Progenitor cell of endocrine pancreas (in vitro differentiated cells): ENCODE results near the gene CNPY3. TPM values are rescaled to one million over a fixed set of nuclear protein-coding genes. Genes with fewer than 3 reads are reported as not detected.
A peak's percentile ranks its signal among the peaks of the same experiment; 100 is the strongest.
"Not testable (repeated sequence)": the region's sequence is repeated elsewhere in the genome, so short reads cannot be mapped to it uniquely, and the experiment has no call there.

Experiments used
- DNase-seq: peaks from one replicate; pipeline ENCODE4 v3.0.0; 2021; ENCODE audit warnings: low spot score; ENCODE audit not compliant: unreplicated experiment
- H3K27ac Mint-ChIP-seq: 2 replicates; pipeline ENCODE4 v1.8.0; 2021; ENCODE audit warnings: mild to moderate bottlenecking, moderate library complexity, mixed read lengths
- H3K27me3 Mint-ChIP-seq: 2 replicates; pipeline ENCODE4 v1.8.0; 2021; ENCODE audit warnings: mixed read lengths
- H3K36me3 Mint-ChIP-seq: 2 replicates; pipeline ENCODE4 v1.8.0; 2022; ENCODE audit warnings: mixed read lengths; ENCODE audit not compliant: insufficient read depth
- H3K4me1 Mint-ChIP-seq: 2 replicates; pipeline ENCODE4 v1.8.0; 2021; ENCODE audit warnings: low read depth, mixed read lengths
- H3K4me3 Mint-ChIP-seq: 2 replicates; pipeline ENCODE4 v1.8.0; 2021; ENCODE audit warnings: low read depth, mild to moderate bottlenecking, moderate library complexity, mixed read lengths
- H3K9me3 Mint-ChIP-seq: 2 replicates; pipeline ENCODE4 v1.8.0; 2021; ENCODE audit warnings: low read depth, mixed read lengths
- total RNA-seq: library from RNA; stranded (reverse); gene quantifications from 2 replicates; pipeline ENCODE4 v1.2.1, GENCODE V29; 2021
- TF ChIP-seq, protein P1 (sequence below): fragments of 200-600 bp; sonication (generic); IDR thresholded peaks from one replicate; pipeline ENCODE4 v1.5.0; 2021; ENCODE audit warnings: antibody characterized with exemption, mild to moderate bottlenecking; ENCODE audit not compliant: unreplicated experiment

The CNPY3 gene
- total RNA-seq, 1 donor from 2014 or later, result 64.1 TPM

DNA sequence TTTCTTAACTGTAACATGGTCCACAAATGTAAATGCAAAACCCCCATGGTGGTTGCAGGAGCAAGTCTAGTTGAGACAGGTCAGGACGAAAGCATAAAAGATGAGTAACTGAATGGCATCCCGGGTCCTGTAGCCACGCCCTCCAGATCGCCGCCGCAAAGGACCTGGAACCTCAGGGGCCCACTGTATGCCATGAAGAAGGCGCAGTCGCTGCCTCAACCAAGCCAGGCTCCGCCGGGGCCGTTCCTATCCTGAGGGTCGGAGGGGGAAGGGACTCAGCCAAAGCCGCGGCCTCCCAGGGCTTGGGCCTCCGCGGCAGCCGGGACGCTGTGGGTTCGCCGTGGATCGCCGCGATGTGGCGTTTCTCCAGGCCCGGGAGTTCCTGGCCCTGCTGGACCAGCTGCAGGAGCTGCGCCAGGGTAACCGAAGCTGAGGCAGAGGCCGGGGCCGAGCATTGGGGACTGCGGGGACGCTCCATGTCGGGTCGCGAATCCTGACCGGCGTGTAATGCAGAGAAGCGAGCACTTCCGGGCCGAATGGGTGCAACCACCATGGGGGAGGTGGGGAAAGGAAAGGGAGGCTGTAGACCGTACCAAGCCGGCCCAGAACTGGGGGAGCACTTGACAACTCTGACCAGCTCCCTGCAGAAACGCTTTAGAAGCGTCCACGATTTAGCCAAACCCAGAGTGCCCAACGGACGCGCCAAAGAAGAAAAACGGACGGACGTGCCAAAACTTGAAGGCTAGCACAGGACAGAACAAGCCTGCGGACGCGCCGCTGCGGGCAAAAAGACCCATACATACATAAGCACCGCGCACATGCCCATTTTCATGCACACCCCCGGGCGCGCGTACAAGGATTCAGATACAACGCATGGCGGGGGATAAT, 38.7 kb upstream of the CNPY3 start:
- Mint-ChIP-seq H3K27me3 (no peaks in the 10 kb centered on the region), H3K36me3 (peaks cover 8% of the 10 kb centered on the region), H3K9me3 (no peaks in the 10 kb centered on the region), H3K4me1 (peaks cover 17% of the 10 kb centered on the region), H3K27ac (peak overlapping the region; percentile 95), H3K4me3 (peak overlapping the region; percentile 94)
- TF ChIP-seq, protein P1, sequence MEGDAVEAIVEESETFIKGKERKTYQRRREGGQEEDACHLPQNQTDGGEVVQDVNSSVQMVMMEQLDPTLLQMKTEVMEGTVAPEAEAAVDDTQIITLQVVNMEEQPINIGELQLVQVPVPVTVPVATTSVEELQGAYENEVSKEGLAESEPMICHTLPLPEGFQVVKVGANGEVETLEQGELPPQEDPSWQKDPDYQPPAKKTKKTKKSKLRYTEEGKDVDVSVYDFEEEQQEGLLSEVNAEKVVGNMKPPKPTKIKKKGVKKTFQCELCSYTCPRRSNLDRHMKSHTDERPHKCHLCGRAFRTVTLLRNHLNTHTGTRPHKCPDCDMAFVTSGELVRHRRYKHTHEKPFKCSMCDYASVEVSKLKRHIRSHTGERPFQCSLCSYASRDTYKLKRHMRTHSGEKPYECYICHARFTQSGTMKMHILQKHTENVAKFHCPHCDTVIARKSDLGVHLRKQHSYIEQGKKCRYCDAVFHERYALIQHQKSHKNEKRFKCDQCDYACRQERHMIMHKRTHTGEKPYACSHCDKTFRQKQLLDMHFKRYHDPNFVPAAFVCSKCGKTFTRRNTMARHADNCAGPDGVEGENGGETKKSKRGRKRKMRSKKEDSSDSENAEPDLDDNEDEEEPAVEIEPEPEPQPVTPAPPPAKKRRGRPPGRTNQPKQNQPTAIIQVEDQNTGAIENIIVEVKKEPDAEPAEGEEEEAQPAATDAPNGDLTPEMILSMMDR, result no peak
- peak; percentile 81 for DNase-seq

DNA sequence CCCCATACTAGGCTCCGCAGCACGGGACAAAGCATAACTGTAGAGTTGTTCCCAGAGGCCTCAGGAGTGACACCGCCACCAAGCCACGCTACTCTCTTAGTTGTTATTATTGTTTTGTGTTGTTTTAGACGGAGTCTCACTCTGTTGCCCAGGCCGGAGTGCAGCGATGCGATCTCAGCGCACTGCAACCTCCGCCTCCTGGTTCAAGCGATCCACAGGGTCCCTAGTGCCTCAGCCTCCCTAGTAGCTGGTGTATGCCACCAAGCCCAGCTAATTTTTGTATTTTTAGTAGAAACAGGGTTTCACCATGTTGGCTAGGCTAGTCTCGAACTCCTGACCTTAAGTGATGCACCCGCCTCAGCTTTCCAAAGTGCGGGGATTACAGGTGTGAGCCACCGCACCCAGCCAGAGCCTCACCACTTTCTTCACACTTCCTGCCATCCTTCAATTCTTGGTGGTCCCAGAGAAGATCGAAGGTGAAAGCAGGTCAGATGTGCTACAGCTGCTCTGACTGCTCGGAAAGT, 38.0 kb upstream of the CNPY3 start:
- Mint-ChIP-seq H3K27me3 (no peaks in the 10 kb centered on the region), H3K36me3 (peaks cover 1% of the 10 kb centered on the region)
- TF ChIP-seq, protein P1, result no peak

DNA sequence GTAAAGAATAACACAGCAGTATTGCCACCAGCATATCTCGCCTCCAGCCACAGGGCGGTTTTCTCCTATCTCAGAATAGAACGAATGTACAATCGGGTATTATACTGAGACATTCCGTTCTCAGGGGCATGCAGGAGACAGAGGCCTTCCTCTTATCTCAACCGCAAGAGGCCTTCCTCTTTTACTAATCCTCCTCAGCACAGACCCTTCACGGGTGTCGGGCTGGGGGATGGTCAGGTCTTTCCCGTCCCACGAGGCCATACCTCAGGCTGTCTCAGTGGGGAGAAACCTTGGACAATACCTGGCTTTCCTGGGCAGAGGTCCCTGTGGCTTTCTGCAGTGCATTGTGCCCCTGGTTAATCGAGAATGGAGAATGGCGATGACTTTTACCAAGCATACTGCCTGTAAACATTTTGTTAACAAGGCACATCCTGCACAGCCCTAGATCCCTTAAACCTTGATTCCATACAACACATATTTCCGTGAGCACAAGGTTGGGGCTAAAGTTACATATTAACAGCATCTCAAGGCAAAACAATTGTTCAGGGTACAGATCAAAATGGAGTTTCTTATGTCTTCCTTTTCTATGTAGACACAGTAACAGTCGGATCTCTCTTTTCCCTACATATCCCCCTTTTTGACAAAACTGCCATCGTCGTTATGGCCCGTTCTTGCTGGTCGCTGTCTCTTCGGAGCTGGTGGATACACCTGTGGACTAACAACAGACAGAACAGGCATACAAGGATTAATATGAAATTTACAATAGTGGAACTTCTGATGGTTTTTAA, 35.0 kb upstream of the CNPY3 start:
- not testable (repeated sequence) for H3K9me3 Mint-ChIP-seq, H3K4me3 Mint-ChIP-seq, DNase-seq, H3K27me3 Mint-ChIP-seq, H3K36me3 Mint-ChIP-seq
- Mint-ChIP-seq H3K27ac (peak overlapping the region; percentile 80), H3K4me1 (peaks cover 21% of the 10 kb centered on the region)

More for the DNA sequence above, 38.0 kb upstream of the CNPY3 start:
- no peak for DNase-seq
- Mint-ChIP-seq H3K27ac (peak overlapping the region; percentile 95), H3K4me1 (peaks cover 17% of the 10 kb centered on the region), H3K4me3 (peak overlapping the region; percentile 94), H3K9me3 (no peaks in the 10 kb centered on the region)

DNA sequence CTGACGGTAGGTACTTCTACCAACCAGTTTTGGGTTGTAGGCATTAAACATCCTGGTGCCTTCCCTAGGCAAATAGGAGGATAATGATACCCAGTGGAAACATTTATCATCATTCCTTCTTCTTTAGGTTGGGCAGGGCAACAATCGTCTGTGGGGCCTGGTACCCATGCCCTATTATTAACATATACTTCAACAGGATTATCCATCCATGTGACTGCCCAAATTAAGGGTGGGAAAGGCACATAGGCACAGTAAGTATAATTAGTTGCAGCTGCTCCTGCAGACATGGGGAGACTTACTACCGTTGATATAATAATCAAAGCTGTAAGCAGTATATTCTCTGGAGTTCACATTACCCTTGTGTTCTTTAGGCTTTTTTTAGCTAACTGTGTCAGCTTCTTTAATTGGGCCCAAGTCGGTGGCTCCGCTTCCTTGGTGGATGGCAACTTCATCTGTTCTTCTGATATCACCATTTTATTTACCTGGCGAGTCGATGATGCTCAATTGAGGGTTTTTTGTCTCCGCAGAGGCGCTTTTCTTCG, 33.0 kb upstream of the CNPY3 start:
- Mint-ChIP-seq H3K4me1 (peaks cover 15% of the 10 kb centered on the region), H3K27me3 (peaks cover 5% of the 10 kb centered on the region), H3K4me3 (no peak overlapping the region), H3K36me3 (no peaks in the 10 kb centered on the region), H3K27ac (no peak overlapping the region), H3K9me3 (no peaks in the 10 kb centered on the region)
- TF ChIP-seq, protein P1, result no peak
- DNase-seq, result no peak

DNA sequence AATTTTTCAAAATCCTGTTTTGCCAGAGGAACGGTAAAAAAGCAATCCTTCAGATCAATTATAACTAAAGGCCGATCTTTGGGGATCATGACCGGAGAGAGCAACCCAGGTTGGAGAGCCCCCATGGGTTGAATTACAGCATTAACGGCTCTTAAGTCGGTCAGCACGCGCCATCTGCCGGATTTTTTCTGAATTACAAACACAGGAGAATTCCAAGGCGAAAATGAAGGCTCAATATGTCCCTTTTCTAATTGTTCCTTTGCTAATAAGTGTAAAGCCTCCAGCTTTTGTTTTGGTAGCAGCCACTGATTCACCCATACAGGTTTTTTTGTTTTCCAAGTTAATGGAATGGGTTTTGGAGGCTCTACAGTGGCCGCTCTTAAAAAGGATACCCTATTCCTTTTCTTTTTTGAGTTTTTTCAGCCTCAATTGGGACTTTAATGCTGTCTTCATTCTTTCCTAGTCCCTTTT, 30.4 kb upstream of the CNPY3 start:
- Mint-ChIP-seq H3K4me3 (peak overlapping the region; percentile 44), H3K36me3 (no peaks in the 10 kb centered on the region), H3K27ac (no peak overlapping the region), H3K9me3 (no peaks in the 10 kb centered on the region), H3K4me1 (peaks cover 30% of the 10 kb centered on the region), H3K27me3 (peaks cover 5% of the 10 kb centered on the region)
- TF ChIP-seq, protein P1, result peak; percentile 69
- peak; percentile 62 for DNase-seq
